Stimulated activated naive CD8-positive, alpha-beta T cell treated with anti-CD3 and anti-CD28 coated beads, Interleukin-15, amount 100 ng/mL, for 72 hours (primary cell): ENCODE data around the gene MARK3.
A peak's percentile ranks its signal among the peaks of the same experiment; 100 is the strongest.

Source experiments
- ATAC-seq: fragments of 150-1000 bp; cut with Tn5 transposase; 2 replicates; pipeline ENCODE4 v1.10.0; 2021; ENCODE audit warnings: mild to moderate bottlenecking, moderate library complexity
- DNase-seq, 2 donors: peaks; one replicate each; pipeline ENCODE4 v3.0.0; 2021 to 2022
- H3K27ac Mint-ChIP-seq, 2 donors: one replicate each; pipeline ENCODE4 v1.8.0; 2022; ENCODE audit warnings: mild to moderate bottlenecking in 2 of 2, mixed read lengths in 2 of 2, moderate library complexity in 2 of 2
- H3K27me3 Mint-ChIP-seq: one replicate; pipeline ENCODE4 v1.8.0; 2022; ENCODE audit warnings: mixed read lengths
- H3K4me1 Mint-ChIP-seq: one replicate; pipeline ENCODE4 v1.8.0; 2022; ENCODE audit warnings: mild to moderate bottlenecking, mixed read lengths
- H3K4me3 Mint-ChIP-seq, 2 donors: one replicate each; pipeline ENCODE4 v1.8.0; 2022; ENCODE audit warnings: mild to moderate bottlenecking in 2 of 2, mixed read lengths in 2 of 2, moderate library complexity in 1 of 2
- H3K9me3 Mint-ChIP-seq, 2 donors: one replicate each; pipeline ENCODE4 v1.8.0; 2022; ENCODE audit warnings: mixed read lengths in 2 of 2

The MARK3 gene

DNA sequence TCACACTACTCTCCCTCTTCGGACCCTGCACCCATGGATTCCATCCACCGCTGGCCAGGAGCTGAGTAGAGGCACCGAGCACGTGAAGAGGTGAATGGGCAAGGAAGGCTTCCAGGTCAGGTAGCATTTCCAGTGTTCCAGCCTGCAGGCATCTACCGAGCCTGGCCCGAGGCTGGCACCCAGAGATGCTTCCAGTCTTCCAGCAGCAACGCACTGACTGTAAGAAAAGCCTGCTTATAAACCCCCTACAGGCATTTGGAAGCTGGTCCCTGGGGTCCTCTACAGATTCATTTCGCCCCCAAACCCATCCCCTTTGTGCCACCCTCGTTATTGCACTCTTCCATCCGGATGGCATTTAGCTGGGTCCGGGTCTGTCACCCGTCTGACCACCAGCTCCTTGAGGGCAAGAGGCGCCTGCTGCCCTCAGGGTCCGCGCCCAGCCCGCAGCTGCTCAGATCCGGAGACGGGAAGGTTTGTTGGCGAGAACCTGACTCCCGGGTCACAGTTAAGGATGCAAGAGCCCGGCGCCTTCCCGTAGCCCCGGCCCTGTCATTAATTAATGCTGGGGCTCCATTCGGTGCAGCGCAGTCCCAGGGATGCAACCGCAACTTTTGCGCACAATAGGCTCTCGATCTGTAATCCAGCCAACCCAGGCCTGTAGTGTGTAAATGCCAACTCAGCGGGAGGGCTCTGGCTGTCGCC is 614 bp upstream of the MARK3 start:
- Mint-ChIP-seq H3K4me1 (peaks cover 55% of the 10 kb centered on the region), H3K4me3 (peak overlapping the region; percentile 98), H3K27ac (peak overlapping the region; percentile 94 to 97), H3K9me3 (no peaks in the 10 kb centered on the region), H3K27me3 (peaks cover 18% of the 10 kb centered on the region)
- no peak for ATAC-seq
- peak in 1 of 2 donors; percentile 15 for DNase-seq

DNA sequence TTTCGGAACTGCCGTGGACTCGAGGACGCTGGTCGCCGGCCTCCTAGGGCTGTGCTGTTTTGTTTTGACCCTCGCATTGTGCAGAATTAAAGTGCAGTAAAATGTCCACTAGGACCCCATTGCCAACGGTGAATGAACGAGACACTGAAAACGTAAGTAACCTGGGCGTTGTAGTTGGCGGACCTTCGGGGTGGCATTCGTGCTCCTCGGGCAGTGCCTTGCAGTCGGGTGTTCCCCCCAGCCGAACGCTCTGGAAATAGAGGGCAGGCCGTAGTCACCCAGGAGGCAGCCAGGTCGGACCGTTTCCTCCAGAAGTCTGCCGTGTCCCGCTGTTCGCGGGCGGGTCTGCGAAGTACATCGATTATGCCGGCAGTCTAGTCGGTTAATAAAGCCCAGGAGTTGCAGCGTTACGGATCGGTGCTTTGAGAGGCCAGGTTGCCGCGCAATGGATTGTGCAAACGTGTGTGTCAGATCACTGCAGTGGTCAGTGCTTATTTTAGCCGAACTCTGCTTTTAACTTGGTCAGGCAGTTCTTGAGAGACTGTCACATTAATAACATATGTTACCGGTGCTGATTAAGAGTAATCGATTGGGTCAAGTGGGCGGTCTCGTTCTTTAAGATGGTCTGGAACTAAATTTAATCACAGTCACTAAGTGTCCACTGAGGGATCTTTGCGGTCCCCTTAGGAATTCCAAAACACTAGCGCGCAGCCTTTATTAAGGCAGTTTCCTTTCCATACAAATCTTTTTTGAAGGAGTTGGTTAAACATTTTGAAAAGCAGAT is 906 bp downstream of the MARK3 start:
- Mint-ChIP-seq H3K27ac (peak overlapping the region; percentile 90 to 96), H3K9me3 (no peaks in the 10 kb centered on the region), H3K27me3 (peaks cover 12% of the 10 kb centered on the region), H3K4me1 (peaks cover 60% of the 10 kb centered on the region), H3K4me3 (peak overlapping the region; percentile 98)
- DNase-seq: peak; percentile 37 to 46
- peak; percentile 24 for ATAC-seq

DNA sequence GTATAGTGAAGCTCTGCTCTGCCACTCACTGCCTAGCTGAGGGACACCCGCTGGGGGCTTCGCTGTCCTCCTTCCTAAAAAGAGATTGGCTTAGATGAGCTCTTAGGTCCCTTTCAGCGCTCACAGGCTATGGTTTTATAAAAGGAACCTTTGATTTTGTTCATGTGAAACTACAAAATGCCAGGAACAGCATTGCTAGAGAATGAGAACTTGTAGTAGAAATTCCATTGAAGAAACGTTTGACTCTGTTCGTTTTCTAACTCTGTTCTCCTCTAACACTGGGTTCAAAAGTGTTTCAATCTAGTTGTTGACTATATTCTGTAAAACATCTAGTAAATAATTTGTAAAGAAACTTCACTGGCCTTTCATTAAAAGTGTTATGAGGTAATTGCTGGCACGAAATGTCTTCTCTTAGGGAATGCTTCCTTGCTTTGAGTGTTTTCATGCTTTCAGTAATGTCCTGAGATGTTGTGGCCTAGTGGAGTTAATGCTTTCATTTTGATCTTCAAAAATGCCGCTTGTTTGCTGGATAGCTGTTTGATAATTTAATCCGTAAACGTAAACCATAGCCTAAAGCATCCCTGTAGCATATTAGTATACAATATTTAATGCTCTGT is 1.6 kb downstream of the MARK3 start:
- ATAC-seq (no peak), DNase-seq (no peak)
- Mint-ChIP-seq H3K4me1 (peaks cover 58% of the 10 kb centered on the region), H3K27ac (peak overlapping the region; percentile 12 to 90), H3K9me3 (no peaks in the 10 kb centered on the region), H3K27me3 (peaks cover 5% of the 10 kb centered on the region), H3K4me3 (peak overlapping the region; percentile 98)

DNA sequence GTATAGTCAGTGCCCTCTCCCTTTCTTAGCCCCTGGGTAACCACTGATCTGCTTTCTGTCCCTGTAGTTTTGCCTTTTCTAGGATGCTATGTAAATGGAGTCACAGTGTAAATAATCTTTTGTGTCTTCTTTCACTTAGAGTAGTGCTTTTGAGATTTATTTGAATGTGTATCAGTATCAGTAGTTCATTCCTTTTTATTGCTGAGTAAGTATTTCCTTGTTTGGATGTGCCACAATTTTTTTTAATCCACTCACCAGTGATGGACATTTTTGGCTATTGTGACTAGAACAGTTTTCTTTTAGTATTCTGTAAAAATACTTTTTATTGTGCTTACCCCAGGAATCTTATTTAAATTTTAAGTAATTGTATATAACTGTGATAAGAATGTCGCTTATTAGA is 3.4 kb downstream of the MARK3 start:
- Mint-ChIP-seq H3K4me3 (peak overlapping the region; percentile 40 to 98), H3K27ac (no peak overlapping the region), H3K4me1 (peaks cover 46% of the 10 kb centered on the region), H3K9me3 (no peaks in the 10 kb centered on the region), H3K27me3 (no peaks in the 10 kb centered on the region)
- ATAC-seq (no peak), DNase-seq (no peak)

DNA sequence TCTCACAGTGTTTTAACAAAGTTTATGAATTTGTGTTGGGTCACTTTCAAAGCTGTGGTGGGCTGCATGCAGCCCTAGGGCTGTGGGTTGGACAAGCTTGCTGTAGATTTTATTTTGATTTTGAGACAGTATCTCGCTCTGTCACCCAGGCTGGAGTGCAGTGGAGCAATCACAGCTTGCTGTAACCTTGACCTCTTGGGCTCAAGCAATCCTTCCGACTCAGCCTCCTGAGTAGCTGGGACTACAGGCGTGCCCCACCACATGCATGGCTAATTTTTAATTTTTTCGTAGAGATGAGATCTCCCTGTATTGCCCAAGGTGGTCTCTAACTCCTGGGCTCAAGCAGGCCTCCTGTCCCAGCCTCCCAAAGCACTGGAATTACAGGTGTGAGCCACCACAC is 5.4 kb downstream of the MARK3 start:
- no peak for DNase-seq
- no peaks in the 10 kb centered on the region for H3K27me3 Mint-ChIP-seq
- H3K4me1 Mint-ChIP-seq: peaks cover 53% of the 10 kb centered on the region
- no peaks in the 10 kb centered on the region for H3K9me3 Mint-ChIP-seq
- no peak overlapping the region for H3K4me3 Mint-ChIP-seq
- no peak overlapping the region for H3K27ac Mint-ChIP-seq
- no peak for ATAC-seq

DNA sequence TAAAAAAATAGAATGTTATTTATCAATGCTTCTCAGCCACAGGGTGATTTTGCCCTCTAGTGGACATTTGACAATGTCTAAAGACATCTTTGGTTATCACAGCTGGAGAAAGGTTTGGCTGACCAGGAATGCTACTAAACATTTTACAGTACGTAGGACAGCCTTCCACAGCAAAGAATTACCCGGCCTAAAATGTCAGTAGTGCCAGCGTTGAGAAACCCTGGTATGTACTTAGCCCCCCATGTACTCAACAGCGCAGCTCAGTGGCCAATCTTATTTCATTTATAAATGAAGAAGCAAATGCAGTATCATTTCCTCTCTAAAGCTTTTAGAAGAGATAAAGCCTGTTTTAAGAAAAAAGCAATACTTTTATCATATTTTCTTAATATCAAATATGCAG is 5.8 kb downstream of the MARK3 start:
- Mint-ChIP-seq H3K4me1 (peaks cover 57% of the 10 kb centered on the region), H3K27ac (no peak overlapping the region)

DNA sequence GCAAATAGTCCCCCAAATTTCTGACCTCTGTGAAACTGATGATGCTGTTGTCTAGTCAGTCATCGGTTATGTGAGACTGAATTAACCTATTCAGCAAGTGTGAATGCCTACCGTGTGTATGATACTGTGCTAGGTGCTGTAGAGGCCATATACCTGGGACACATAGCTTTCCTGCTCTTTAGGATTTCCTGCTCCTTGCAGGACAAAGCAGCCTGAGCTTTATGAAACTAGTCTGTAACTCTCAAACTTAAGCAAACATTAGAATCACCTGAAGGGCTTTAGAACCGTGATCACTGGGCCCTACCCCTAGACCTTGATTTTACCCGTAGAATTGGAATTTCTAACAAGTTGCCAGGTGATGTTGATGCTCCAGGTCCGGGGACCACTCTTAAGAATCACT is 6.9 kb downstream of the MARK3 start:
- peaks cover 62% of the 10 kb centered on the region for H3K4me1 Mint-ChIP-seq
- no peak overlapping the region for H3K4me3 Mint-ChIP-seq
- DNase-seq (no peak), ATAC-seq (no peak)
- no peaks in the 10 kb centered on the region for H3K9me3 Mint-ChIP-seq
- H3K27me3 Mint-ChIP-seq: no peaks in the 10 kb centered on the region
- no peak overlapping the region for H3K27ac Mint-ChIP-seq

More for the DNA sequence above, 5.8 kb downstream of the MARK3 start:
- H3K27me3 Mint-ChIP-seq: no peaks in the 10 kb centered on the region
- H3K4me3 Mint-ChIP-seq: no peak overlapping the region
- DNase-seq: peak; percentile 18 to 20
- no peaks in the 10 kb centered on the region for H3K9me3 Mint-ChIP-seq
- ATAC-seq: peak; percentile 69

DNA sequence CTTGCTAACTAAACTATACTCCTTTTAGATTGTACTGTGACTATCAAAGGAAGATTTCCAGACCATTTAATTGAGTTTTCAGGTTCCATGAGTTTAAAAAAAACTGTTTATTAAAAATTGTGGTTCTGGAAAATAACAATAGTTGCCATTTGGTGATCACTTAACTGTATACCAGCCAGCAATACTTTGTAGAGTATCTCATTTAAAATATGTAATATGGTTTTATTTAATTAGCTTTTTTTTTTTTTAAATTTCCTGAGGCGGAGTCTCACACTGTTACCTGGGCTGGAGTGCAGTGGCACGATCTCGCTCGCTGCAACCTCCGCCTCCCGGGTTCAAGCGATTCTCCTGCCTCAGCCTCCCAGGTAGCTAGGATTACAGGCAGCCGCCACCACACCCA is 7.4 kb downstream of the MARK3 start:
- peaks cover 62% of the 10 kb centered on the region for H3K4me1 Mint-ChIP-seq

DNA sequence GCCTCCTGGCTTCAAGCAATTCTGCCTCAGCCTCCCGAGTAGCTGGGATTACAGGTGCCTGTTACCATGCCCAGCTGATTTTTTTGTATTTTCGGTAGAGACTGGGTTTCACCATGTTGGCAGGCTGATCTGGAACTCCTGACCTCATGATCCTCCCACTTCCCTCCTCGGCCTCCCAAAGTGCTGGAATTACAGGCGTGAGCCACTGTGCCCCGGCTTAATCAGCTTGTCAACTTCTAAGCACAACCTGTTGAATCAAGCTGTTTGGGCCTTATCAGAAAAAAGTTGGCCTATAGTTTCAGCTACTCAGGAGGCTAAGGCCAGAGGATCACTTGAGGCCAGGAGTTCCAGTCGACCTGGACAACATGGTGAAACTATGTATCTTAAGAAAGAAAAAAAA is 7.9 kb downstream of the MARK3 start:
- ATAC-seq (no peak), DNase-seq (no peak)
- Mint-ChIP-seq H3K27me3 (no peaks in the 10 kb centered on the region), H3K27ac (peak overlapping the region in 1 of 2 donors; percentile 27), H3K4me3 (no peak overlapping the region), H3K4me1 (peaks cover 62% of the 10 kb centered on the region), H3K9me3 (no peaks in the 10 kb centered on the region)

More for the DNA sequence above, 7.4 kb downstream of the MARK3 start:
- DNase-seq: no peak
- Mint-ChIP-seq H3K9me3 (no peaks in the 10 kb centered on the region), H3K27me3 (no peaks in the 10 kb centered on the region), H3K4me3 (no peak overlapping the region), H3K27ac (no peak overlapping the region)
- ATAC-seq: no peak

DNA sequence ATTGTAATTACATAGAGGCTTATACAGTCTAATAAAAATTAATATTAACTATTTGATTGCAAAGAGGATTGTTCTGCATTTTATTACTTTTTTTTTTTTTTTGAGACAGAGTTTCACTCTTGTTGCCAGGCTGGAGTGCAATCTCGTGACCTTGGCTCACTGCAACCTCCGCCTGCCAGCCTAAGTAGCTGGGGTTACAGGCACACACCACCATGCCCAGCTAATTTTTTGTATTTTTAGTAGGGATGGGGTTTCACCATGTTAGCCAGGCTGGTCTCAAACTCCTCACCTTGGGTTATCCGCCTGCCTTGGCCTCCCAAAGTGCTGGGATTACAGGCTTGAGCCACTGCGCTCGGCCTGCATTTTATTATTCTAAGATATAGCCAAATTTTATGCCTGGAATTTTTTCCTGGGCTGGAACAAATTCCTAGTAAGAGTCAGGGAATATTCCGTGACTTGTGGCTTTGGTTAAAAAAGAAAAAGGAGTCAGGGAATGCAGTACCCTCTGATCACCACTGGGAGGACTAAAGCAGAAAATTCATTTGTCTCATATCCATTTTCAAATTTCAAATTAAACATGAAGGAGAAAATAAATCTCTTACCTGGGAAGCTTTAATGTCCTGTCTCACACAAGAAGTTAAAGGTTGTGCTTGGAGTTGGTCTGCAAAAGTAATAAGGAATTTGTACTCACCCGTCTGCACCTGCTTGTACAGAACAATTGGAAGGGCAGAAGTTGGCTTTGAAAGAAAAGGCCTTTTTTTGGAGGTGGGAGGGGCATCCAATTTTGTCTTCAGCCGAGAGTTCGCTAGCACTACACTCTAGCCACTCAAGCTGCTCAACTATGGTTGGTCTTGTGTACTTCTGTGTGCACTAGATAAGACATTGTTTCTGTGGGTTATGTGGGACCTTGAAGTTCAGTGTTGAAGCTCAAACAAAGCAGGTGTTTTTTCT is 8.7 kb downstream of the MARK3 start:
- Mint-ChIP-seq H3K4me1 (peaks cover 58% of the 10 kb centered on the region), H3K27ac (no peak overlapping the region), H3K9me3 (no peaks in the 10 kb centered on the region), H3K4me3 (peak overlapping the region; percentile 8 to 23), H3K27me3 (no peaks in the 10 kb centered on the region)
- DNase-seq: no peak
- peak; percentile 37 for ATAC-seq

DNA sequence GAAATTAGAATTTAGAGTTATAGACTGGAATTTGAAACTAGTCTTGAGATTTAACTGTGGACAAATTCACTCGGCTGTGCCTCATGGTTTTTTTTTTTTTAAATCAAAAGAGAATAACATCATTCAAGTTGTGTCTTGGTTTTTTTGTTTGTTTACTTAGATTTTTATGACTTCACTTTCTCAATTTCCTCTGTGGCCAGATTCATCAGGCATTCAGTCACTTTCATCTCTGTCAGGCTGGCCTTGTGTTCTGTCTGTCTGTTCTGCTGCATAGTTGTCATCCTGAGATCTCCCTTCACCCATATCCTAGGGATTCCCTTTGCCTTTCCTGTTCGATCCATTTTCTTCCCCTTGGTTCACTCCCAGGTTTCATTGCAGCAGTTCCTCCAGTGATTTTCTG is 10.0 kb downstream of the MARK3 start:
- Mint-ChIP-seq H3K27me3 (no peaks in the 10 kb centered on the region), H3K9me3 (no peaks in the 10 kb centered on the region), H3K4me1 (peaks cover 59% of the 10 kb centered on the region), H3K4me3 (peak overlapping the region; percentile 2 to 55), H3K27ac (peak overlapping the region in 1 of 2 donors; percentile 84)
- ATAC-seq (peak; percentile 63), DNase-seq (no peak)

DNA sequence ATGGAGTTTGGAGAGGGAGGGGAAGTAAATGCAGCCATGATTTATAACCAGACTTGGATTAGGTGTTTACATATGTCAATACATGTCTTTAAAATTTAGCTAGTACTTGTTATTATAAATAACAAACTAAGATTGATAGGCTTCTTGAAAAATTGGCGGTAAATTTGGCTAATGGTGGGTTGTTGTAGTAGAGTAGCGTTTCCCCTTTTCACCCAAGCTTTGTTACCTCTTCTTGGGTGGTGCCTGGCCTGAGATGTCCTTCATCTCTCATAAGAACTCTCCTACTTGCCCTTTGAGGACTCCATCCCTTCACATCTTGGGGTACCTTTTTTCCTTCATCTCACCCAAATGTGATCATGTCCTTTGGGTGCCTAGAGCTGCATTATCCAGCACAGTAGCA is 11.2 kb downstream of the MARK3 start:
- ATAC-seq (no peak), DNase-seq (no peak)
- Mint-ChIP-seq H3K27ac (no peak overlapping the region), H3K9me3 (no peaks in the 10 kb centered on the region), H3K4me1 (peaks cover 66% of the 10 kb centered on the region), H3K27me3 (no peaks in the 10 kb centered on the region), H3K4me3 (no peak overlapping the region)

DNA sequence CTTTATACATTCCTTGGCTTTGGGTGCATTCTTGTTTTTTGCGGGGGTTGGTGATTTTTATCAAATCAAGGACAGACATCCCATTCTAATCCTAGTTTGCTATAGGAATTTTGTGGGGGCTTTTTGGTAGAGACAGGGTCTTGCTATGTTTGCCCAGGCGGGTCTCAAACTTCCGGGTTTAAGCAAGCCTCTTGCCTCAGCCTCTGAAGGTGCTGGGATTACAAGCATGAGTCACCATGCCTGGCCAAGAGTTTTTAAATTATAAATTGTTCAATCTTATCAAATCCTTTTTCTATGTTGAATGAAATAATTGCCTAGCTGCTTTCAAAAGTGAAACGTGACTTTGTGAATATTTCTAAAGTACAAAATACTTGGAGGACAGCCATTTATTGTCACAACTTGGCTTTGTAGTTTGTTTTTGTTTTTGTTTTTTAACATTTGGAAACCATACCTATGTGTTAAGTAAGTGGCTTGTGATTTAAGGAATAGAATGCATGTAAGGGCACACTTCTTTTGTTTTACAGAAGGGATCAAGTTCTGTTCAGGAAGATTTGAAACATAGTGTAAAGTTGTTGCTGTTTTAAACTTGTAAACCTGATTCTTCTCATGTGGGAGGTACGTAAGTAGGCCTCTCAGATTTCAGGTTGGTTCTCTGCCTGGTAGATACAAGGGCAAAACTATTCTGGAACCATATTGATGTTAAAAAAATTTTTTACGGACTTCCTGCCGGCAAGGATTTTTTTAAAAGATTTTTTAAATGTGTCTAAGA is 13.4 kb downstream of the MARK3 start:
- no peak overlapping the region for H3K4me3 Mint-ChIP-seq
- no peaks in the 10 kb centered on the region for H3K27me3 Mint-ChIP-seq
- H3K4me1 Mint-ChIP-seq: peaks cover 81% of the 10 kb centered on the region
- no peaks in the 10 kb centered on the region for H3K9me3 Mint-ChIP-seq
- ATAC-seq (no peak), DNase-seq (no peak)
- H3K27ac Mint-ChIP-seq: no peak overlapping the region

DNA sequence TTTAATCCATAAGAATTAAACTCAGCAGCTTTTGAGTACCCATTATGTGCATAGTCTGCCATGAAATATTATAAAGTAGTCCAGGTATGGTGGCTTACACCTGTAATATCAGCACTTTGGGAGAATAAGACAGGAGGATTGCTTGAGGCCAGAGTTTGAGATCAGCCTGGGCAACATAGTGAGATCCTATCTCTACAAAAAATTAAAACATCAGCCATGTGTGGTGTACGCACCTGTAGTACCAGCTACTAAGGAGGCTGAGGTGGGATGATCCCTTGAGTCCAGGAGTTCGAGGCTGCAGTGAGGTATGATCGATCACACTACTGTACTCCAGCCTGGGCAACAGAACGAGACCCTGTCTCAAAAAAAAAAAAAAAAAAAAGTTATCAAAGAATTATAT is 15.3 kb downstream of the MARK3 start:
- Mint-ChIP-seq H3K27ac (no peak overlapping the region), H3K9me3 (no peaks in the 10 kb centered on the region), H3K4me1 (peaks cover 69% of the 10 kb centered on the region), H3K27me3 (no peaks in the 10 kb centered on the region), H3K4me3 (no peak overlapping the region)
- no peak for ATAC-seq
- DNase-seq: no peak
